Smooth muscle cell of bladder (primary cell): ENCODE results near the gene PSMB2. TPM values are rescaled to one million over a fixed set of nuclear protein-coding genes. Genes with fewer than 3 reads are reported as not detected.

Experiments
- total RNA-seq: library from RNA; depleted of rRNA; stranded (reverse); fragments of >200 nt; gene quantifications from 2 replicates; pipeline ENCODE4 v1.2.3, GENCODE V29; 2014

PSMB2 gene
- 14.2 and 14.9 TPM in 2 replicates for total RNA-seq

GRCh38 chr1:35641233-35641866, at the start of gene PSMB2:
TSS of gene PSMB2 (minus strand) at chr1:35641526. CDS start at chr1:35641432, 94 bp downstream.

GRCh38 chr1:35573198-35574124, 67.9 kb downstream of the PSMB2 start, which contains the start of gene TFAP2E:
TSS of gene TFAP2E (plus strand) at chr1:35573314. CDS start at chr1:35573578, 264 bp downstream.

GRCh38 chr1:35557611-35558373, 83.5 kb downstream of the PSMB2 start, which contains the start of gene NCDN:
TSS of gene NCDN (plus strand) at chr1:35557799. CDS start at chr1:35558191, 392 bp downstream.

GRCh38 chr1:35557118-35557610, 84.2 kb downstream of the PSMB2 start, which contains the start of gene KIAA0319L:
TSS of gene KIAA0319L (minus strand) at chr1:35557403. CDS start at chr1:35554491, 2,912 bp downstream.

Other genes with a start within 250 kb of the PSMB2 start
- gene KIAA0319L, start 84.1 kb downstream of the PSMB2 start, total RNA-seq, result 35.4 and 37.8 TPM in 2 replicates
- 13.5 and 18.8 TPM in 2 replicates for gene NCDN, start 83.7 kb downstream of the PSMB2 start, total RNA-seq
- gene TFAP2E, start 68.2 kb downstream of the PSMB2 start, total RNA-seq, result under 0.01 and 0.18 TPM in 2 replicates
- gene C1orf216, start 77.4 kb upstream of the PSMB2 start, total RNA-seq, result 12.4 and 15.7 TPM in 2 replicates
- 1.8 and 2.0 TPM in 2 replicates for gene CLSPN, start 128.5 kb upstream of the PSMB2 start, total RNA-seq
- 12.7 and 14.1 TPM in 2 replicates for gene AGO4, start 166.5 kb upstream of the PSMB2 start, total RNA-seq
- 6.3 and 9.0 TPM in 2 replicates for gene AGO1, start 241.7 kb upstream of the PSMB2 start, total RNA-seq